HT1080 (cell line): Measurements from ENCODE around the gene CKMT1A. TPM values are rescaled to one million over a fixed set of nuclear protein-coding genes. Genes with fewer than 3 reads are reported as not detected.
A peak's percentile ranks its signal among the peaks of the same experiment; 100 is the strongest.
"Not testable (repeated sequence)": the region's sequence is repeated elsewhere in the genome, so short reads cannot be mapped to it uniquely, and the experiment has no call there.

Source experiments
- DNase-seq: peaks from one replicate; pipeline ENCODE4 v3.0.0-alpha.2; 2015; ENCODE audit warnings: low read depth
- polyA plus RNA-seq, 2 experiments: library from polyadenylated mRNA; depleted of rRNA; stranded (reverse); fragments of >200 nt; gene quantifications; 2 replicates each; pipeline ENCODE4 v1.2.3, GENCODE V29; 2015
- total RNA-seq: library from RNA; depleted of rRNA; stranded (reverse); fragments of >200 nt; shearing (Covaris generic); gene quantifications from 2 replicates; pipeline ENCODE4 v1.2.3, GENCODE V29; 2014; rRNA removed

The CKMT1A gene
- total RNA-seq = 0.26 TPM in 1 of 2 replicates, not detected in the other
- 0.30 and 0.61 TPM in 2 replicates for polyA plus RNA-seq (2015; cell fraction: cytosol; rRNA removed)
- polyA plus RNA-seq (2015; cell fraction: nucleus; rRNA removed) = 0.12 and 0.68 TPM in 2 replicates

DNA sequence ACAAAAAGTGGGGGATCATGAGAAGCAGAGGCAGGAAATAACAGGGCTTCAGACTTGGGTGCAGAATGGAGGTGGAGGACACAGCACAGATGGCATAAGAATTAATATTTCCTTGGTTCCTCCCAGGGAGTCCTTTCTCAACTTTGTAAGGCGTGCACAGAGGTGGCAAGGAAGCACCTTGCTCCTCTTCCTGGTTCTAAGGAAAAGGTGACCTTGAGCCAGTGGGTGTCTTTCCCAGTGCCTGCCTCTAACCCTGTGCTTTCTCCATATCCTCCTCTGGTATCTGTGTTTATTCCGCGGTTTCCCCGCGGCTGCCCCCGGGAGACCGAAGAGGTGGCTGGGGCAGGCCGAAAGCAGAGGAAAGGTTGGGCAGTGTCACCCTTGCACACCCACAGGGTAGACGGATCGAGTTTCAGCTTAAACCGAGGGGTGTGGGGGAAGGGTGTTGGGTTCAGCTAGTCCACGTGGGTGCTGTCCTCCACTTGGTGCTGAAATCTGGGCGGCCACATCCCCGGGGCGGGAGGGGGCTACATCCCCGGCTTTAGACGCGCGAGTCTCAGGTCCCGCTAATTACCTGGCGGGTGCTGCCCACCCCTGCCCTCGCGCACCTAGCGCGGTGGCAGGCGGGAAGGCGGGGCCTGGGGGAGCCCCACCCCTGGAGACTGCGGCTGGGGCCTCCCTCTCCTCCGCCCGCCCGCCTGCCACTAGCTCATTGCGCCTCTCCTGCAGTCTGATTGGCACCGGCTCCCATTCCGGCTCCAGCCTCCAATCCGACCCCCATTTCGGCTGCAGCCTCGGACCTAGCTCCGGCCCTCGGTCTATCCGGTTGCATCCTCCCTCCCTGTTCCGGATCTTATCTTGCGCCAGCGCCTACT lies at the start of gene CKMT1A:
TSS of gene CKMT1A (plus strand) at position 712 of the 875 bp plus-strand sequence. CDS start 192 bp downstream, outside the sequence.
- DNase-seq = not testable (repeated sequence)

DNA sequence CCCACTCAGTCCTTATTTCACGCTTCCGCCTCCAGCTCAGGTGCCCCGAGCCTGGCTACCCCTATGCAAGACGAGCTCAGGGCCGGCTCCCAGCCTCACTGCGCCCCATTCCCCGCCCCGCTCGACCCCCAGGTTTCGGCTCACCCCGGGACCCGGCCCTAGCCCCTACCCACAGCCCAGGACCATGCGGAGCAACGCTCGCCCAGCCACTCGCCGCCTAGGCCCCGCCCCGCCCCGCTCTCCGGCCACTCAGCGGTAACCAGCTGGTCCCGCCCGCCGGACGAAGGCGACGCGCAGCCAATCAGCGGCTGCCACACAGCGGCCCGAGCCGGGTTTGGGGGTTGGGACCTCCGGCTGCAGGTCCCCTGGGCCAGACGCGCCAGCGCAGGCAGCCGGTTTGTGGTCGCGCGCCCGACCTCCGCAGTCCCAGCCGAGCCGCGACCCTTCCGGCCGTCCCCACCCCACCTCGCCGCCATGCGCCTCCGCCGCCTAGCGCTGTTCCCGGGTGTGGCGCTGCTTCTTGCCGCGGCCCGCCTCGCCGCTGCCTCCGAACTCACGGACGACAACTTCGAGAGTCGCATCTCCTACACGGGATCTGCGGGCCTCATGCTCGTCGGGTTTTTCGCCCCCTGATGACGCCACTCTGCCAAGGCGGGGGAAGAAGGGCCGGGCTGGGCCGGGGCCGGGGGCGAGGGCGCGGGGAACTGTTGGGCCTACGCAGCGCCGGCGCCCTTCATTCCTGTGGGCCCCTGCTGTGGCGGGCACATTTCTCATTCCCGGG lies 44.8 kb upstream of the CKMT1A start, which contains the start of gene CATSPER2:
TSS of gene CATSPER2 (minus strand) at position 196 of the 781 bp plus-strand sequence. CDS start 783 bp downstream, outside the sequence.
- no peak for DNase-seq

GRCh38 chr15:43649430-43649926 lies 44.2 kb upstream of the CKMT1A start:
- DNase-seq = not testable (repeated sequence)

GRCh38 chr15:43659727-43660126 lies 33.9 kb upstream of the CKMT1A start:
- not testable (repeated sequence) for DNase-seq

DNA sequence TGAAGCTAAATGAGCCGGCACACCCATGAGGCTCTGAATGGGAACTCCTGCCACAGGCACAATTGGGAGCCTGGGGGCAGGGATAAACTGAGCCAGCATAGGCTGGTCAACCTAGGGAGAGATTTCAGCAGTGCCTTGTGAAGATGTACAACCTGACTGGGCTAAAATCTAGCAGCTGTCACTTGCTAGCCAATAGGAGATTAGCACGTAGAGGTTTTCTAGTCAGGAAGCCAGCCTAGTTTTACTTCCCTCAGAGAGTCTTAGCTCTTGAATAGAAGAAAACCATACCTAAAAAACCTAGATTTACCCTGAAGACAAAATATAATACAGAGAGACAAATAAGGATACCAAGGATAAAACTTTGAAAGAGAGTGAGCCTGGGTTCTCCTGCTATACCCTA lies 31.4 kb upstream of the CKMT1A start:
- not testable (repeated sequence) for DNase-seq

DNA sequence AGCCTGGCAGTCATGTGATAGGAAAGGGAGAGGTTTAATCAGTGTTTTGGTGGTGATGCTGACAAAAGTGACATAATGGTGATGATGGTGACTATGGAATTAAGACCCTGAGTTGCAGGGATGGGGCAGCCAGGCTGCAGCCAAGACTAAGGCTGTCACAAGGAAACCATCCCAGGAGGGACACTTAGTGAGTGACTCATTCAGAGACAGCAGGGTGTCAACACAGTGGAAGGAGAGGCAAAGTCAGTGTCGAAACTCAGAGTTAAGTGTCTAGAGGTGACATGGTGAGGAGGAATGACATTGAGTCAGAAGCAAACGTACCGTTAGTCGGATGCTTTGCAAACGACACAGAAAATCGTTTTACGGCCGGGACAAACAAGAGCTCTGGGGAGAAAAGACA lies 30.3 kb upstream of the CKMT1A start:
- DNase-seq = not testable (repeated sequence)

DNA sequence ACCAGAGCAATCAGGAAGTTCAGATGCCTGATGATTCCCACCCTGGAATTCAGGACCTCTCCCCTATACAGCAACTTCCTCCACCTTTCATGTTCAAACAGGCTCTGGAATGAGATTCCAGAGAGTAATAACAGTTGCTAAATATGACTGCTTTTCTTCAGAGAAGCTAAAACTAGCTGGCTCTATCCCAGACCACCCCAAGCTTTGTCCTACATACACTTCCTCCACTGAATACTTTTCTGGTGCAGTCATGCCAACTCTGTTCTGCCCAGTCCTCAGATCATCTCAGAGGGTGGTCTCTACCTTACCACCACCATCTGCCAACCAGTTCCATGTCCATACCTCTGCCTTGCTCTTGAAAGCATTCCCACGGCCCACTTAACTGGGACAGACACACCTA lies 27.5 kb upstream of the CKMT1A start:
- DNase-seq = not testable (repeated sequence)

- DNase-seq = not testable (repeated sequence)
Measured at GRCh38 chr15:43674175-43674574, 19.5 kb upstream of the CKMT1A start.

DNA sequence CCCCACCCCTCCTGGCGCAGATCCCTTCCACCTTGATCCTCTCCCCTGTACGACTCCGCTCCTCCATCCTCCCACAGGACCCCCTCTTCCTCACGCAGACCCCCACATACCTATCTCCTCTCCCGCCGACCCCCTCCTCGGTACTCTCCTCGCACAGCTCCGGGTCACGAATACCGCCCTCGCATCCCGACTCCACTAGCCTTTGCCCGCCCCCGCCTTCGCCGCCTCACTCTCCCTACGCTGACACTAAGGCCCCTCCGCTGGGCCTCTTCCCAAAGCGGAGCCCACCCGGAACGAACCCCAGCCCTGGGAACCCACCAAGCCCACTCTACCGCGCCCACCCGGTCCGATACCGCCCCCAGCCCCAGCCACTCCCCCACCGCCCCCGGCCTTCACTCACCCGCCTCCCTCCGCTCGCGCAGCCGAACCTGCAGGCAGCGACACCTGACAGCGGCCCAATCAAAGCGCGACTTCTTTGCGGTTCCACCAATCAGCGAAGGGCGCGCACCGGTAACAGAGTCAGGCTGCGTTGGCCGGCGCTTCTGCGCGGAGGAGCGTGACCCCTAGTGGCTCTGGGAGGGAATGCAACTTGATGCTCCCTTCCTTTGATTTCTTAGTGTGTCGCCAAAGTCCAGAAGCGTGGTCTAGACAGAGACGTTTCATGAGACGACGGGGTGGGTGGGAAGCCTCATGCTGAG lies 3.9 kb upstream of the CKMT1A start:
- not testable (repeated sequence) for DNase-seq

- not testable (repeated sequence) for DNase-seq
Measured at GRCh38 chr15:43692679-43693078, 980 bp upstream of the CKMT1A start.

- no peak for DNase-seq
Measured at GRCh38 chr15:43702174-43702573, 8.5 kb downstream of the CKMT1A start.

GRCh38 chr15:43702701-43703424 lies 9.2 kb downstream of the CKMT1A start:
- DNase-seq = no peak

DNA sequence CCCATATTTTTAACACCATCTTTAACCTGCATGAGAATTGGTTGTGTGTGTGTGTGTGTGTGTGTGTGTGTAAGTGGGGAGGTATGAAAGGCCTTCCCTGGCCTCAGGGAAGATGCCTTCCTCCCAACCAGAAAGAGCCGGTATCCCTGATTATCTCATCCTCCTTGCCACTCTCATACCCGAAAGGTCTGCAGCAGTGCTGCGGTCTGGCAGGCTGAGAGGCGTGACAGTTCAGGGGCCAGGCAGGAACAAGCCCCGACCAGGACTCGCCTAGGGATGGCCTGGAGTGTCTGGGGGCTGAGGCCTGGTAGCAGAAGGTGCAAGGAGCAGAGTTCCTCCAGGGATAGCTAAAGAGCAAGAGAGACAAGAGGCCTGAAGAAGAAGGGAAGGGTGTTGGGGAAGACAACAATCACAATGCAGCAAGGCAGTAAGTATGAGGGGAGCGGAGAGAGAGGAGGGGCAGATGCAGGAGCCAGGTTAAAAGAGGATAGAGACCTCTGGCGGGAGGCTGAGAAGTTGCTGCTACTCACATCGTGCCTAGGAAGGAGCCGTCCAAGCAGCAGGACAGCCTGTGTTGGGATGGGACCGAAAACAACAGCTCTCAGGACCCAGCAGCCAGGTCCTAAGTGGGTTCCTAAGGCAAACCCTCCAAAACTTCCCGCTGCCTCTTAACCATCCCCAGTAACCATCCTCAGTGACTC lies 16.9 kb downstream of the CKMT1A start:
- DNase-seq = not testable (repeated sequence)

- no peak for DNase-seq
Measured at GRCh38 chr15:43723151-43723550, 29.5 kb downstream of the CKMT1A start.

- DNase-seq = not testable (repeated sequence)
Measured at GRCh38 chr15:43726306-43726705, 32.6 kb downstream of the CKMT1A start.

- DNase-seq = not testable (repeated sequence)
Measured at GRCh38 chr15:43728053-43728725, 34.5 kb downstream of the CKMT1A start.

DNA sequence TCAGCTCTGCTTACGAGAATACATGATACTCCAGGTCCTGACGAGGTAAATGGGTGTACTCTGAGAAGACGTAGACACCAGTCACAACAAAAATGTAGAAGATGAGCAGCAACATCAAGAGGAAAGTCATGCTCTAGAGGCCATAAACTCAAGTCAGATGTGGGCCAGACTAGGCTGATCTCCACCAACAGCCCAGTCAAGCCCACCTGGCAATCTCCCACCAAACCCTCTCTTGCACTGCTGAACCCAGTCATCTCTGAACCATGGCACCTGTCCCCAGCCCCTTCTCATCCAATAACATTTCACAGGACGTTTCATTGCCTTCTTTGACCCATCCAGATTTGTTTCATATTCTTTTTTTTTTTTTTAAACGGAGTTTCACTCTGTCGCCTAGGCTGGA lies 41.8 kb downstream of the CKMT1A start:
- DNase-seq = no peak

- DNase-seq = peak; percentile 89
Measured at GRCh38 chr15:43746245-43746902, 52.7 kb downstream of the CKMT1A start, which contains the start of gene PDIA3. Gene PDIA3, plus strand, starts transcription at chr15:43746438. Its CDS starts 102 bp downstream, at chr15:43746540.
